ENCODE results near the gene OTOR. TPM values are rescaled to one million over a fixed set of nuclear protein-coding genes. Genes with fewer than 3 reads are reported as not detected.

Gene OTOR
- total RNA-seq, 2 donors from 2014 or later, result not detected

DNA sequence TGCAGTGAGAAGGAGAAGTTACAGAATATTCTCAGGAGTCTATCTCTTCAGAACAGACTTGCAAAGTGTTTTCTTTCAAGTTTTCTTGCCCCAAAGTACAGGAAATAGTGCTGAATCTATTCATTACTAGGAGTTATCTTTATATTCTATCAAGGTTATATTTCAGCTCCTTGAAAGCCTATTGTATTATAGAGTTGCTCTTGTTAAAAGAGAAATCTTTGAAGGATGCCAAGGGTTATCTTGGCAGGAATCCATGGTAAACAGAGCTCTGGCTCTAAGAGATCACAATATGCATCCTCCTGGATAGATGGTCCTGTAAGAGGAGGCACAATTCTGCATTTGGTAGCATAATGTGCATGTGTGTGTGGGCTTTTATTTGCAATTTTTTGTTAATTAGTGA, 39.6 kb upstream of the OTOR start:
- DNase-seq, result no peak
- Histone ChIP-seq H3K4me1 (no peaks in the 10 kb centered on the region), H3K27ac (no peak overlapping the region), H3K9me3 (no peaks in the 10 kb centered on the region), H3K27me3 (no peaks in the 10 kb centered on the region), H3K9ac (ENCODE audit: low read depth in 2 of 2, low read length in 2 of 2) (no peak overlapping the region), H3K4me3 (no peak overlapping the region), H3K36me3 (no peaks in the 10 kb centered on the region)
- intact Hi-C loops (cut with DNase I), result no loop called here
- TF ChIP-seq, protein P1, sequence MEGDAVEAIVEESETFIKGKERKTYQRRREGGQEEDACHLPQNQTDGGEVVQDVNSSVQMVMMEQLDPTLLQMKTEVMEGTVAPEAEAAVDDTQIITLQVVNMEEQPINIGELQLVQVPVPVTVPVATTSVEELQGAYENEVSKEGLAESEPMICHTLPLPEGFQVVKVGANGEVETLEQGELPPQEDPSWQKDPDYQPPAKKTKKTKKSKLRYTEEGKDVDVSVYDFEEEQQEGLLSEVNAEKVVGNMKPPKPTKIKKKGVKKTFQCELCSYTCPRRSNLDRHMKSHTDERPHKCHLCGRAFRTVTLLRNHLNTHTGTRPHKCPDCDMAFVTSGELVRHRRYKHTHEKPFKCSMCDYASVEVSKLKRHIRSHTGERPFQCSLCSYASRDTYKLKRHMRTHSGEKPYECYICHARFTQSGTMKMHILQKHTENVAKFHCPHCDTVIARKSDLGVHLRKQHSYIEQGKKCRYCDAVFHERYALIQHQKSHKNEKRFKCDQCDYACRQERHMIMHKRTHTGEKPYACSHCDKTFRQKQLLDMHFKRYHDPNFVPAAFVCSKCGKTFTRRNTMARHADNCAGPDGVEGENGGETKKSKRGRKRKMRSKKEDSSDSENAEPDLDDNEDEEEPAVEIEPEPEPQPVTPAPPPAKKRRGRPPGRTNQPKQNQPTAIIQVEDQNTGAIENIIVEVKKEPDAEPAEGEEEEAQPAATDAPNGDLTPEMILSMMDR (IDR thresholded peaks at IDR 0.05), result no peak

DNA sequence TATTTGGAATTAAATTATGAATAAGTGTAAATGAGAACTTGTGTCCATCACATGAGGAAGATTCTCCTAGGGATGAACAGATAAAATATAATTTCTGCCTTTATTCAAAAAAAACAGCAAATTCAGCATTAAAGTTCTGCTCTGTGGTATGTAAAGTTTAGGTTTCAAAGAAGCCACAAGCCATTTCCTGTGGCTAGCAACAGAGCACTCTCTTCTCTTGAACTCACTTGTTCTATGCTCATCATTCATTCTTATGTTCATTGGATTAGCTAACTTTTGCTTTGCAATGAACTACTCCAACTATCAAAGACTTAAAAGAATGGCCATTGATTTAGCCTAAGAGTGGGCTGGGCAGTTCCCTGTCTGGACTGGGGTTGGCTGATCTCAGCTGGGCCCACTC, 39.1 kb upstream of the OTOR start:
- Histone ChIP-seq H3K9ac (ENCODE audit: low read depth in 2 of 2, low read length in 2 of 2) (no peak overlapping the region), H3K27me3 (no peaks in the 10 kb centered on the region), H3K27ac (no peak overlapping the region), H3K9me3 (no peaks in the 10 kb centered on the region), H3K36me3 (no peaks in the 10 kb centered on the region), H3K4me1 (no peaks in the 10 kb centered on the region), H3K4me3 (no peak overlapping the region)
- no peak for DNase-seq
- intact Hi-C loops (cut with DNase I), result no loop called here
- TF ChIP-seq, protein P1 (IDR thresholded peaks at IDR 0.05), result no peak

DNA sequence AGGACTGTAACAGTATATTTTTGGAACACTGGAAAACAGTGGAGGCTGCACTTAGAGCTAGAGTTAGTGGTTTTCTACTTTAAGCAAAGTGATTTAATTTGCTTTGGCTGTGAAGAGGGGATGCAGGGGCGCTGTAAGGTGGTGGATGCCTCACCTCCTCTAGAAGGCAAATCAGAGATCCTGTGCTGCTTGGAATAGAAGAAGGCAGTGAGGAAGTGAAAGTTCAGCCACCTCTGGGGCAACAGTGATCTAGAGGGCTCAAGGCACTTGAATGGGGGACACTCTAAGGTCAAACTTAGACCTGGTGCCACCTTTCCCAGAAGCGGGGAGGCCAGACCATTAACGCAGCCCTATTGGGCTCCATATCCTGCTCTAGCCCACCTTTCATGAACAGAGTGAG, 37.4 kb upstream of the OTOR start:
- Histone ChIP-seq H3K4me3 (no peak overlapping the region), H3K4me1 (no peaks in the 10 kb centered on the region), H3K9ac (ENCODE audit: low read depth in 2 of 2, low read length in 2 of 2) (no peak overlapping the region), H3K36me3 (no peaks in the 10 kb centered on the region), H3K9me3 (no peaks in the 10 kb centered on the region), H3K27ac (no peak overlapping the region), H3K27me3 (no peaks in the 10 kb centered on the region)
- DNase-seq, result no peak
- TF ChIP-seq, protein P1 (IDR thresholded peaks at IDR 0.05), result no peak
- intact Hi-C loops (cut with DNase I), result no loop called here

DNA sequence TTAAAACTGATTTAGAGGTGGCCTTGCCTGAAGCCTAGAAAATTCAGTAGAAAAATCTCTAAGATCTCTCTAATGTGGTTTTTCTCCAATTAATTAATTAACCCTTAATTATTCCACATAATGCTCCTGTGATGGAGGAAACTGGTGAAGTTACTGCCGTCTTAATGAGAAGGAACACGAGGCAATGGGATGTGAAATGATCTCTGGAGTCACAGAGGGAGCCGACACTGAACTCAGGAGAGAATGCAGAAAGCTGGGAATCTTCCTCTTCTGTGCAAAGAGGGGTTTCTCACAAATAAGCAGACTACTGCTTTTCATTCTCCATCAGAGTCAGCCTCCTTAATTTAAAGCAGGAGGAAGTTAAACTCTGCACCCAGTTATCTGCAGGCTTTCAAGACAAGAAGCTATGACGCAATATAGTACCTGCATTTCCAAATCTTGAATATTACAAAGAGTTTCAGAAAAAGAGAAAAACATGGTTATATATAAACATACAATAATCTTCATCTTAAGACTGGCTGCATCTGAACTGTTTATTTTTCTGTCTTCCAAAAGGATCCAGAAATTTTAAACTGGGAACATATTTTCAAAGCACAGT, 36.4 kb upstream of the OTOR start:
- TF ChIP-seq, protein P1 (IDR thresholded peaks at IDR 0.05), result no peak
- Histone ChIP-seq H3K9ac (ENCODE audit: low read depth in 2 of 2, low read length in 2 of 2) (no peak overlapping the region), H3K27ac (no peak overlapping the region), H3K27me3 (no peaks in the 10 kb centered on the region), H3K36me3 (no peaks in the 10 kb centered on the region), H3K4me3 (no peak overlapping the region), H3K4me1 (no peaks in the 10 kb centered on the region), H3K9me3 (no peaks in the 10 kb centered on the region)
- no peak for DNase-seq
- intact Hi-C loops (cut with DNase I), result no loop called here

DNA sequence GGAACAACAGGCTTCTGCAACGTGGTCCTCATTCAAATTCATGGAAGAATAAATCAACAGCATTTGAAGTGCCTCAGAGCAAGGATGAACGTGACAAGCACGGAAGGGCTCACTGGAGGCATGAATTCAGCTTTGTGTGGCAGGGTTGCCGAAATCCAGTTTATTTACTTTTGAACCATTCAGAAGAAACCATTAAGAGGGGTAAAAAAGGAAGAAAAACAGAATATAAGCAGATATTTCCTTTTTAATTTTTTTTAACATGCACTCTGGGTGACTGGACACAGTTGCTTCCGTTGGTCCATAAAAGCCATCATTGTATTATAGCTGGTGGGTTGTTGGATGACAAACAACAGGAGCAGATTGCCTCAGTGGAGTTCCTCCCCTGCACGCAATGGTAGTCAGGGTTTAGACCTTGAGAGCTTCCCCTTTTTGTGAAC, 35.6 kb upstream of the OTOR start:
- no peak overlapping the region for H3K27ac ChIP-seq
- no peaks in the 10 kb centered on the region for H3K27me3 ChIP-seq
- no peaks in the 10 kb centered on the region for H3K9me3 ChIP-seq
- no peak overlapping the region for H3K4me3 ChIP-seq
- H3K9ac ChIP-seq (ENCODE audit: low read depth in 2 of 2, low read length in 2 of 2), result no peak overlapping the region
- no peaks in the 10 kb centered on the region for H3K4me1 ChIP-seq
- DNase-seq, result no peak
- H3K36me3 ChIP-seq, result no peaks in the 10 kb centered on the region
- intact Hi-C loops (cut with DNase I), result no loop called here
- TF ChIP-seq, protein P1 (IDR thresholded peaks at IDR 0.05), result no peak
